Body of pancreas (tissue), 4 donors: ENCODE results near the gene PCDH9. TPM values are rescaled to one million over a fixed set of nuclear protein-coding genes. Genes with fewer than 3 reads are reported as not detected.

ENCODE experiments used
- ATAC-seq: fragments of 150-250 bp; one replicate; pipeline ENCODE4 v1.9.1; 2016
- DNase-seq, 4 donors: peaks; one replicate each; pipeline ENCODE4 v3.0.0-alpha.2; 2019
- H3K27ac ChIP-seq, 4 donors: fragments of 200-600 bp; sonication (generic); 1 replicate in 3 of 4; 2 replicates in 1 of 4; pipeline versions ENCODE4 v1.5.1 to v1.6.1; 2016 to 2019; ENCODE audit warnings: mild to moderate bottlenecking in 1 of 4, mixed read lengths in 1 of 4, moderate library complexity in 1 of 4
- H3K27me3 ChIP-seq, 2 donors: fragments of 200-600 bp; sonication (generic); one replicate each; pipeline ENCODE4 v1.6.0; 2016; ENCODE audit warnings: mild to moderate bottlenecking in 1 of 2
- H3K36me3 ChIP-seq, 2 donors: fragments of 200-600 bp; sonication (generic); replicated peaks in 1 of 2; 2 replicates each; pipeline ENCODE4 v1.5.1; 2016; ENCODE audit warnings: low read depth in 2 of 2; ENCODE audit not compliant: insufficient read depth in 1 of 2
- H3K4me1 ChIP-seq: fragments of 200-600 bp; sonication (generic); one replicate; pipeline ENCODE4 v1.6.0; 2016
- H3K4me3 ChIP-seq, 2 donors: fragments of 200-600 bp; sonication (generic); 1 replicate in 1 of 2; 2 replicates in 1 of 2; pipeline ENCODE4 v1.5.1; 2016 to 2019
- H3K9me3 ChIP-seq, 3 donors: fragments of 200-600 bp; sonication (generic); 1 replicate in 2 of 3; 2 replicates in 1 of 3; pipeline ENCODE4 v1.5.1; 2016
- CTCF ChIP-seq, 7 experiments: fragments of 450-650 bp in 4 of 7; fragments of 200-600 bp in 3 of 7; sonication (generic) in 3 of 7; IDR thresholded peaks; one replicate each; pipeline ENCODE4 v1.5.1; 2016 to 2019; ENCODE audit warnings: antibody characterized with exemption in 7 of 7
- POLR2A ChIP-seq, 3 donors: fragments of 450-650 bp; IDR thresholded peaks; one replicate each; pipeline ENCODE4 v1.6.1; 2016; ENCODE audit warnings: antibody characterized with exemption in 3 of 3, mild to moderate bottlenecking in 2 of 3
- WGBS, 2 donors: methylation state at CpG; one replicate each; pipeline ENCODE4 v1.1.5; 2017; 5-methylcytosine and 5-hydroxymethylcytosine counted together
- intact Hi-C: fragments of 100-400 bp; cut with DNase I; formaldehyde crosslinking; loops from one replicate; pipeline ENCODE4 v1.15.1; 2023
- total RNA-seq, 2 donors: library from RNA; depleted of rRNA; stranded (reverse); fragments of >200 nt; gene quantifications; one replicate each; pipeline ENCODE4 v1.1.0, GENCODE V29; 2016

The PCDH9 gene
- total RNA-seq, 2 donors from 2014 or later, result 3.6 to 3.9 TPM

GRCh38 chr13:67133476-67133875, 96.7 kb downstream of the PCDH9 start:
- Histone ChIP-seq H3K4me1 (peaks cover 9% of the 10 kb centered on the region), H3K36me3 (no peaks in the 10 kb centered on the region), H3K9me3 (no peaks in the 10 kb centered on the region), H3K27me3 (no peaks in the 10 kb centered on the region), H3K4me3 (no peak overlapping the region), H3K27ac (no peak overlapping the region)
- TF ChIP-seq CTCF (IDR thresholded peaks at IDR 0.05), result no peak
- TF ChIP-seq POLR2A (IDR thresholded peaks at IDR 0.05), result no peak
- no peak for ATAC-seq
- intact Hi-C loops, result no loop called here
- no peak for DNase-seq
- WGBS, 2 donors, result 63 to 83% methylated on average over 1 of the region's 1 CpG

- DNase-seq, result no peak
- Histone ChIP-seq H3K27me3 (no peaks in the 10 kb centered on the region), H3K36me3 (no peaks in the 10 kb centered on the region), H3K9me3 (no peaks in the 10 kb centered on the region), H3K27ac (no peak overlapping the region), H3K4me3 (no peak overlapping the region), H3K4me1 (no peaks in the 10 kb centered on the region)
- TF ChIP-seq POLR2A (IDR thresholded peaks at IDR 0.05) (no peak), CTCF (IDR thresholded peaks at IDR 0.05) (no peak)
- 59 to 78% methylated on average over 1 of the region's 1 CpG for WGBS, 2 donors
- intact Hi-C loops, result no loop called here
- ATAC-seq, result no peak
These were observed 98.7 kb downstream of the PCDH9 start for GRCh38 chr13:67131393-67131792.

- intact Hi-C loops, result no loop called here
- Histone ChIP-seq H3K27me3 (no peaks in the 10 kb centered on the region), H3K4me1 (no peaks in the 10 kb centered on the region), H3K36me3 (no peaks in the 10 kb centered on the region), H3K4me3 (no peak overlapping the region), H3K27ac (no peak overlapping the region), H3K9me3 (no peaks in the 10 kb centered on the region)
- no peak for ATAC-seq
- TF ChIP-seq CTCF (IDR thresholded peaks at IDR 0.05) (no peak), POLR2A (IDR thresholded peaks at IDR 0.05) (no peak)
- 64 to 86% methylated on average over 4 to 5 of the region's 5 CpGs for WGBS, 2 donors
- no peak for DNase-seq
These were observed 99.7 kb downstream of the PCDH9 start for GRCh38 chr13:67130444-67130843.

- DNase-seq, result no peak
- intact Hi-C loops, result no loop called here
- Histone ChIP-seq H3K4me1 (no peaks in the 10 kb centered on the region), H3K27ac (no peak overlapping the region), H3K9me3 (no peaks in the 10 kb centered on the region), H3K27me3 (no peaks in the 10 kb centered on the region), H3K36me3 (no peaks in the 10 kb centered on the region), H3K4me3 (no peak overlapping the region)
- WGBS, 2 donors, result 52 to 53% methylated on average over 3 of the region's 3 CpGs
- no peak for ATAC-seq
- no peak for TF ChIP-seq POLR2A (IDR thresholded peaks at IDR 0.05)
- no peak for TF ChIP-seq CTCF (IDR thresholded peaks at IDR 0.05)
These were observed 102.0 kb downstream of the PCDH9 start for GRCh38 chr13:67128136-67128535.

GRCh38 chr13:67125681-67126080, 104.5 kb downstream of the PCDH9 start:
- Histone ChIP-seq H3K9me3 (no peaks in the 10 kb centered on the region), H3K4me1 (no peaks in the 10 kb centered on the region)
- no peak for ATAC-seq

More at GRCh38 chr13:67125681-67126080, 104.5 kb downstream of the PCDH9 start:
- Histone ChIP-seq H3K27ac (no peak overlapping the region), H3K27me3 (no peaks in the 10 kb centered on the region), H3K4me3 (no peak overlapping the region), H3K36me3 (no peaks in the 10 kb centered on the region)
- DNase-seq, result no peak
- intact Hi-C loops, result no loop called here
- TF ChIP-seq CTCF (IDR thresholded peaks at IDR 0.05) (no peak), POLR2A (IDR thresholded peaks at IDR 0.05) (no peak)
